Measurements from ENCODE around the gene MAP7D3.

Gene MAP7D3

DNA sequence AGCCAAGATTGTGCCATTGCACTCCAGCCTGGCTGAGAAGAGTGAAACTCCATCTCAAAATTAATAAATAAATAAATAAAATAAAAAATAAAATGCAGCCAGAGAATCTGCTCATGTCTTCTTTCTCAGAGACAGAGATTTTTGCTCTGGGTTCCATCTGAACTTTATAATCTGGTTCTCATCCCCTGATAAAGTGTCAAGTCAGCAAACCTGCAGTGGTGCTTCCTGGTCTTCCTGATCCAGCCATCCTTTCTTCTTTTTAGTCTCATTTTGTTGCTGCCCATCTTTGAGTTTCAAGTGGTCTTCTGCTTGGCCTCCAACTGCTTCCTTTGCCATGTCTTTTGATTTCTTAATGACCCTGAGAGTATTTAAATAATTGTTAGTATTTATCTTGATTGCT lies 24.1 kb downstream of the MAP7D3 start:
- H3K27me3 Mint-ChIP-seq = no peaks in the 10 kb centered on the region
- H3K36me3 Mint-ChIP-seq = peaks cover 36% of the 10 kb centered on the region

GRCh38 chrX:136221851-136222513 lies 29.2 kb downstream of the MAP7D3 start:
- CTCF ChIA-PET = no interaction called here
- Mint-ChIP-seq H3K27me3 (no peaks in the 10 kb centered on the region), H3K9me3 (no peaks in the 10 kb centered on the region), H3K4me3 (no peak overlapping the region), H3K27ac (no peak overlapping the region), H3K36me3 (peaks cover 44% of the 10 kb centered on the region), H3K4me1 (peaks cover 23% of the 10 kb centered on the region)
- DNase-seq = no peak

More for the DNA sequence above, 24.1 kb downstream of the MAP7D3 start:
- Mint-ChIP-seq H3K27ac (peak overlapping the region; percentile 62), H3K9me3 (no peaks in the 10 kb centered on the region), H3K4me1 (peaks cover 26% of the 10 kb centered on the region), H3K4me3 (no peak overlapping the region)
- no peak for DNase-seq
- CTCF ChIA-PET = interaction anchor here (0.7 kb wide), 1 partner anchor 41 kb away, joined by 3 read pairs; no protein-coding TSS in a partner anchor

DNA sequence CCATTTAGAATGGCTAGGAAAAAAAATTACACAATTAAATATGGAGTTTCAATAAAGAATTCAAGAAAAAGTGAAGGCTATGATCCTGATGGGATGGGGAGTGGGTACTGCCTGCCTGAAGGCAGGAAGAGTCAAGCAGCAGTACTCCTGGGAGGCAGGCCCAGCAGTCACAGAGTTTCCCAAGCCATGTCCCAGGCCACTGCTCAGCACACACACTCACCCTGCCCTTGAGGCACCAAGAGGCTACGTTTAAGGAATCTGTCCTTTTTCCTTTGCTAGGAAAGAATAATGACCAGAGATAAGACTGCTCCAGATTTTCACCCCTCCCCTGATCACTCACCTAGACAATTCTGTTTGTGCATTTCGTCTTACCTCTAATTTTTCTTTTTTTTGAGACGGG lies 30.2 kb downstream of the MAP7D3 start:
- Mint-ChIP-seq H3K4me3 (no peak overlapping the region), H3K27me3 (no peaks in the 10 kb centered on the region), H3K9me3 (no peaks in the 10 kb centered on the region), H3K36me3 (peaks cover 39% of the 10 kb centered on the region), H3K4me1 (peaks cover 24% of the 10 kb centered on the region), H3K27ac (peak overlapping the region; percentile 49)
- CTCF ChIA-PET = no interaction called here
- DNase-seq = no peak

DNA sequence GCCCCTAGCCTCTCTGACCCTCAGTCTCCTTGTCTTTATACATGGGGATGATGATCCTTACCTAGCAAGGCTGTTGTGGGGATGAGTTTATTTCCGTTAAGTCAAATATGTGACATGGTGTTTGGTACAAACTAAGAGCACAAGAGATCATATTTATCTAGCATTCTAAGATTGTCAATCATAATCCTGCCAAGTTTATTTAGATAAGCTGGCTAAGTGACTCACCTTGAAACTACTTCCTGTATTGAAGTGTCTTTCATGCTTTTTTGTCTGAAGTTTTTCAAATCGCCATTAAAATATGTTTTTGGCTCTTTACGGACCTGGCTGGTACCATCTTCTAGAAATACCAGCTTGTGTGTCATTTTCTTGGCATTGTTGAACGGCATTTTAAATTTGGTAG lies 30.7 kb downstream of the MAP7D3 start:
- CTCF ChIA-PET = no interaction called here
- H3K4me3 Mint-ChIP-seq = no peak overlapping the region
- H3K4me1 Mint-ChIP-seq = peaks cover 24% of the 10 kb centered on the region
- no peaks in the 10 kb centered on the region for H3K9me3 Mint-ChIP-seq
- no peak for DNase-seq
- H3K27me3 Mint-ChIP-seq = no peaks in the 10 kb centered on the region
- H3K27ac Mint-ChIP-seq = peak overlapping the region; percentile 49
- peaks cover 38% of the 10 kb centered on the region for H3K36me3 Mint-ChIP-seq

DNA sequence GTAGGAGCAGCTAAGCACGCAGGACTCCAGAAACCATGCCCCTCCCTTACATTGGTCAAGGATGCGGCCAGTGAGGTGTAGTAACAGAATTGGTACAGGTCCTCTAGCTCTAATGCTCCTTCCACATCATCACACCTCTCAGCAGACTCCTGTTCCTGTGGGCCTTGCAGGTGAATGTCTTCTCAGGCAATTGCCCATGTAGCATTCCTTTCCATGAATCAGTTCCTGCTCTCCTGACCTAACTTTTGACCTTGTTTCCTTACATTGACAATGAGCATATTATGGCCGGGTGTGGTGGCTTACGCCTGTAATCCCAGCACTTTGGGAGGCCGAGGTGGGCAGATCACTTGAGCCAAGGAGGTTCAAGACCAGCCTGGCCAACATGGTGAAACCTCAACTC lies 31.3 kb downstream of the MAP7D3 start:
- Mint-ChIP-seq H3K9me3 (no peaks in the 10 kb centered on the region), H3K4me3 (no peak overlapping the region), H3K36me3 (peaks cover 34% of the 10 kb centered on the region), H3K4me1 (peaks cover 24% of the 10 kb centered on the region), H3K27me3 (no peaks in the 10 kb centered on the region), H3K27ac (no peak overlapping the region)
- CTCF ChIA-PET = interaction anchor here (0.7 kb wide), 1 partner anchor 58 kb away, joined by 3 read pairs; no protein-coding TSS in a partner anchor
- DNase-seq = no peak

DNA sequence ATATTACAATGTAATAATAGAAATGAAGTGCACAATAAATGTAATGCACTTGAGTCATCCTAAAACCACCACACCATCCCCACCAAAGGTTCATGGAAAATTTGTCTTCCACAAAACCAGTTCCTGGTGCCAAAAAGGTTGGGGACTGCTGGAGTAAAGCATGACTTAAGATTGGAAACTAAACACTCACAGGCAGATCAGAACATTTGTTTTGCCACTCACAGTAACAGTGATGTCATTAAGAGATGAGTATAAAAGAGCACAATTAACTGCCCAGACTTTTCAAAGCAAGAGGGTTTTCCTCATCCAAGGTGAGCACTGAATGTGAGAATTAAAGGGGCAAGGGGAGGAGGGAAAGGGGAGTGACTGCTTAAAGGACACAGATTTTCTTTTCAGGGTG lies 35.6 kb downstream of the MAP7D3 start:
- Mint-ChIP-seq H3K27me3 (no peaks in the 10 kb centered on the region), H3K27ac (no peak overlapping the region), H3K36me3 (peaks cover 21% of the 10 kb centered on the region), H3K4me1 (peaks cover 20% of the 10 kb centered on the region), H3K4me3 (no peak overlapping the region), H3K9me3 (no peaks in the 10 kb centered on the region)
- CTCF ChIA-PET = no interaction called here
- no peak for DNase-seq

DNA sequence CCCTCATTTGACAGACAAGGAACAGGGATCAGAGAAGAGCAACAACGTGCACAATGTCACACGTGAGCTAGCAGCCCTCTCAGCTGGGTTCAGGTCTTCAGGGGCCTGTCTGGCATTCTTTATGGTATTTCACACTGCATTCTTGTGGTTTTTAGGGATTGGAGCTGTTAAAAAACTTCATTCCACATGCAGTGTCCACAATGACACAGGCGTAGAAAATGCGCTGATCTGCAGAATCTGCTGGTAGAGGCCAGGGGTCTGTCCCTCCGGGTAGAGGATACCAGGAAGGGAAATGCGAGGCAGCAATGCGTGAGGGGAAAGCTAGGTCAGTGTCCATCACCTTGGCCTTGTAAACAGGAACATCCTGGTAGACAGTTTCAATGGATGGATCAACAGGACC lies 36.6 kb downstream of the MAP7D3 start:
- CTCF ChIA-PET = no interaction called here
- Mint-ChIP-seq H3K9me3 (no peaks in the 10 kb centered on the region), H3K4me3 (no peak overlapping the region), H3K36me3 (peaks cover 16% of the 10 kb centered on the region), H3K4me1 (peaks cover 16% of the 10 kb centered on the region), H3K27me3 (no peaks in the 10 kb centered on the region), H3K27ac (peak overlapping the region; percentile 28)
- no peak for DNase-seq

DNA sequence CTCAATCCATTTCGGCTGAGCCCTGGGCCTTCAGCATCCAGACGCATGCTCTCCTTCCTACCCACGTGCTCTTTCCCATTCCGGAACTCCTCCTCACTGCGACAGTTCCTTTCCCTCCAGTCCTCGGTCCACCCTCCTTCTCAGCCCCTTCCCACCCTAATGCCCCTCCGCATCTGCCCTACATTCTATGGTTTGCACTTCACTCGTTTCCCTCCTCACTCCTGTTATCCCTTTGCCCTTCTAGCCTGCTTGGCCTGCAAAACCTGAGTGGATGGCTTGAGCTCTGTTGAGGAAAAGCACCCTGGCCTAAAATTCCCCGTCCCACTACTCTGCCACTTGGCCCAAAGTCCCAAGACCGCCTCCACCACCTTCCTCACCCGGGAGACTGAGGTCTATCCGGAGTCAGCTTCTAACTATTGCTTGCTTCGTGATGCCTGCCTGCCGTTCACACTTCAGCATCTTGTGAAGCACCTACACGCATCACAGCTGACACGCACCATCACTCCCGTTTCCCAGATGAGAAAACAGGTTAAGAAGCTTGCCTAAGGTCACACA lies 38.6 kb downstream of the MAP7D3 start:
- H3K4me3 Mint-ChIP-seq = no peak overlapping the region
- peaks cover 6% of the 10 kb centered on the region for H3K36me3 Mint-ChIP-seq
- H3K9me3 Mint-ChIP-seq = no peaks in the 10 kb centered on the region
- no peak overlapping the region for H3K27ac Mint-ChIP-seq
- CTCF ChIA-PET = no interaction called here
- no peaks in the 10 kb centered on the region for H3K27me3 Mint-ChIP-seq
- H3K4me1 Mint-ChIP-seq = peaks cover 10% of the 10 kb centered on the region
- no peak for DNase-seq

DNA sequence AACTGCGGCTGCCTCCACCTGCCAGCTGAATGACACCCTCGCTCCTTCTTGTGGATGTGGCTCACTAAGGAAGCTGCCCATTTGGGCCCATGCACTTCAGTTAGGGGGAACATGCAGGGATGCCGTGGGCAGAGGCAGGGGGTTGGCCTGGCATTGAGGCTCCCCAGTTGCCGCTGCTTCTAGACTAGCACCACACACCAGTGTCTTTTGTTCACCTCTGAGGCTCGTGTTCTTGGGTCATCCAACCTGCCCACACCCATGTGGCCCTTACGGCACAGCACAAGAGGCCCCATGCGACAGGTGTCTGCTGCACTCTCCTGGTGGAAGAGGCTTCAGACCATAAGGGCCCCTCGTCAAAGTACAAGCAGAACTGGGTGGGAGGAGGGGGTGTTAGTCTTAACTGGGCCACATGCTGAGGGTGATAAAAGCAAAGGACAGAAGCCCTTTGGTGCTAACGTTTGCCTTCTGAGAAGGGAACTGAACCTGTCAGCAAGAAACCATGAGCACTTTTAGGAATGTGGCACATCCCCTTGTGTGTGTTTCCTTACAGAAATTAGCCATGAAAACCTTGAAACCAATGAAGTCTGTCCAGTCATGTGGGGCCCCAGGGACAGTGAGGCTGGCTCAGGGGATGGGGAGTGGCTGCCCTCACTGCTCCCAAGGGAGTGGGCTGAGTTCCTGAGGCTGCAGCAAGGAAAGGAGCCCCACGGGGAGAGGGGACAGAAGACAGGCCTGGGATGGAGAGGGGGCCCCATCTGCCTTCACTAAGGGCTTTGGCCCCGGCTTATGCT lies 39.2 kb downstream of the MAP7D3 start:
- H3K9me3 Mint-ChIP-seq = no peaks in the 10 kb centered on the region
- CTCF ChIA-PET = no interaction called here
- no peaks in the 10 kb centered on the region for H3K27me3 Mint-ChIP-seq
- peaks cover 3% of the 10 kb centered on the region for H3K4me1 Mint-ChIP-seq
- peaks cover 5% of the 10 kb centered on the region for H3K36me3 Mint-ChIP-seq
- DNase-seq = no peak
- H3K27ac Mint-ChIP-seq = no peak overlapping the region
- H3K4me3 Mint-ChIP-seq = no peak overlapping the region

- Mint-ChIP-seq H3K4me1 (peaks cover 6% of the 10 kb centered on the region), H3K27ac (no peak overlapping the region), H3K4me3 (no peak overlapping the region), H3K27me3 (no peaks in the 10 kb centered on the region), H3K9me3 (no peaks in the 10 kb centered on the region), H3K36me3 (peaks cover 4% of the 10 kb centered on the region)
- no peak for DNase-seq
- CTCF ChIA-PET = interaction anchor here (1.0 kb wide), 1 partner anchor 20 kb away, joined by 3 read pairs; no protein-coding TSS in a partner anchor
Observed at GRCh38 chrX:136210806-136211205, 40.4 kb downstream of the MAP7D3 start.

GRCh38 chrX:136210243-136210642 lies 41.0 kb downstream of the MAP7D3 start:
- no peaks in the 10 kb centered on the region for H3K27me3 Mint-ChIP-seq
- no peaks in the 10 kb centered on the region for H3K9me3 Mint-ChIP-seq
- H3K36me3 Mint-ChIP-seq = peaks cover 2% of the 10 kb centered on the region
- peaks cover 10% of the 10 kb centered on the region for H3K4me1 Mint-ChIP-seq
- no peak for DNase-seq
- CTCF ChIA-PET = interaction anchor here (1.0 to 2.4 kb wide), 3 partner anchors 19 to 182 kb away, joined by 3 to 8 read pairs (median 4); no protein-coding TSS in a partner anchor
- H3K27ac Mint-ChIP-seq = no peak overlapping the region
- no peak overlapping the region for H3K4me3 Mint-ChIP-seq

GRCh38 chrX:136209751-136210150 lies 41.4 kb downstream of the MAP7D3 start:
- H3K4me3 Mint-ChIP-seq = no peak overlapping the region
- H3K36me3 Mint-ChIP-seq = peaks cover 2% of the 10 kb centered on the region
- DNase-seq = no peak
- peaks cover 14% of the 10 kb centered on the region for H3K4me1 Mint-ChIP-seq
- no peaks in the 10 kb centered on the region for H3K27me3 Mint-ChIP-seq
- CTCF ChIA-PET = interaction anchor here (1.0 to 2.4 kb wide), 5 partner anchors 39 to 182 kb away, joined by 3 to 11 read pairs (median 4); no protein-coding TSS in a partner anchor
- H3K27ac Mint-ChIP-seq = no peak overlapping the region
- H3K9me3 Mint-ChIP-seq = no peaks in the 10 kb centered on the region

DNA sequence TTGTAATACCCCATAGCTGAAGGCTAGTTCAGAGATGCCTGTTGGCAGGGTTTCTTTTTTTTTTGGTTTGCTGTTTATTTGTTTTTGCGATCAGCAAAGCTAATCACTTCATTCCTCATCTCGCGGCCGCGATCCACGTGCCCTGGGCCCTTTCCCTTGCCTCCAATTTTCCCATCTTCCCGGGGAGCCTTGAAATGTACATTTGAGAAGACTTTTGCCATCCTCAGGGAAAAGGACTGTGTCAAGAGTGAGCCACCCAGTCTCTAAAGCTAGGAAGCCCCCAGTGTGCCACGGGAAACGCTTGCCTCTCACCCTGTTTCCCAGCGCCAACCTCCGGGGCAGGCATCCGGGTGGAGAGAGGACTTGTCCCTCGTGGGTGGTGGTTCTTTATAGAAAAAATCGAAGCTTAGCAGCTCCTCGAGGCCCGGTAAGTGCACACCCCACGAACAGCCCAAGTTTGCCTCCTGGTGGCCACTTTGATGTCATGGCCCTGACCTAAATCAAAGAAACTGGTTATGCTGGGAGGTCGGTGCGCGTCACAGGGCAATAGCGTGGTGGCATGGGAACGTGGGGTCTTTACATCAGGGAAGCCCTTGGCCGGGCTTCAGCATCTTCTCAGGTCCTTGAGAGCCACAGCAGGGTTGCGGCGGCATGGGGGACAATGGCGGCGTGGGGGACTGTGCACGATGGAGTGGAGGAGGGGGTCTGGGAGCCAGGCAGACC lies 42.0 kb downstream of the MAP7D3 start:
- DNase-seq = peak; percentile 58
- Mint-ChIP-seq H3K9me3 (no peaks in the 10 kb centered on the region), H3K36me3 (no peaks in the 10 kb centered on the region), H3K27ac (no peak overlapping the region), H3K4me1 (peaks cover 19% of the 10 kb centered on the region), H3K27me3 (no peaks in the 10 kb centered on the region), H3K4me3 (no peak overlapping the region)
- CTCF ChIA-PET = interaction anchor here (0.6 to 2.4 kb wide), 6 partner anchors 38 to 181 kb away, joined by 3 to 11 read pairs (median 4); no protein-coding TSS in a partner anchor

- no peak overlapping the region for H3K4me3 Mint-ChIP-seq
- no peak for DNase-seq
- no peak overlapping the region for H3K27ac Mint-ChIP-seq
- peaks cover 36% of the 10 kb centered on the region for H3K4me1 Mint-ChIP-seq
- H3K36me3 Mint-ChIP-seq = no peaks in the 10 kb centered on the region
- CTCF ChIA-PET = interaction anchor here (2.2 kb wide), 1 partner anchor 45 kb away, joined by 5 read pairs; no protein-coding TSS in a partner anchor
- H3K9me3 Mint-ChIP-seq = no peaks in the 10 kb centered on the region
- H3K27me3 Mint-ChIP-seq = no peaks in the 10 kb centered on the region
Observed at GRCh38 chrX:136207546-136207945, 43.7 kb downstream of the MAP7D3 start.

All from activated naive CD4-positive, alpha-beta T cell treated with anti-CD3 and anti-CD28 coated beads, Interleukin-2, amount 10 ng/mL, durations not matched to agents 7 days and 5 days (primary cell).